ENCODE measurements around the gene MFAP3. TPM values are rescaled to one million over a fixed set of nuclear protein-coding genes. Genes with fewer than 3 reads are reported as not detected.

The MFAP3 gene
- total and polyA plus RNA-seq, 10 of the 15 experiments (the other 5 are each of a cell fraction or from before 2014, with no cell fraction given): 2.5 to 22.9 (median 13.4) TPM

DNA sequence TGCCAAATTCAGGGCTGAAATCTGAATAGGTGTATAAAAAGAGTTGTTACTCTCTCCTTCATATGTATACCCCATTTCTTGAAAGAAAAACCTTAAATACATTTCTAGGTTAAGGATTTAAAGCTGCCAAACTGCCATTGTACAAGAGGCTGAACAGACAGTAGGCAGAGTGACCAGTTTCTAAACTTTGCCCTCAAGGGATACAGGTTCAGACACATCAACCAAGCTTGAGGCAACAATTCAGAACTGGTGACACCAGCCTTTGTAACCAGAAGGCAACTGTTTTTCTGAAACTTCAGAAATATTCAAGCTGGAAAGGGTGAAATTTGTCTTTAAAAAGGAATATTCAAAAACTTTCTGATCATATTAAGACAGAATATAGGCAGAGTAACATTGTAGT, 47.6 kb upstream of the MFAP3 start:
- FAIRE-seq: no peak
- ChIA-PET RAD21 (ENCODE audit: unreplicated experiment) (no interaction called here), POLR2A (no interaction called here), CTCF (interaction anchor here (0.5 kb wide), 1 partner anchor 1011 kb away, joined by 3 read pairs; no protein-coding TSS in a partner anchor), SMC1A (ENCODE audit: uncharacterized antibody, unreplicated experiment) (interaction anchor here (0.9 to 1.1 kb wide), 2 partner anchors 14 to 84 kb away, joined by 3 read pairs; no protein-coding TSS in a partner anchor)
- ATAC-seq: no peak
- H3K27me3 ChIP-seq (replicated peaks in 1 of 2; ENCODE audit: control insufficient read depth in 2 of 2, insufficient read depth in 2 of 2, low read length in 1 of 2): no peaks in the 10 kb centered on the region
- intact Hi-C loops (cut with micrococcal nuclease; ENCODE audit: unreplicated experiment): no loop called here
- H2AFZ ChIP-seq (ENCODE audit: control insufficient read depth, low read depth, low read length): no peak overlapping the region
- no peaks in the 10 kb centered on the region for H3K36me3 ChIP-seq (ENCODE audit: control insufficient read depth in 2 of 2, insufficient read depth in 2 of 2, low read length in 1 of 2)
- H3K9ac ChIP-seq (ENCODE audit: control insufficient read depth, insufficient read depth, low read length): no peak overlapping the region
- no peaks in the 10 kb centered on the region for H4K20me1 ChIP-seq (ENCODE audit: control insufficient read depth, insufficient read depth)
- no peaks in the 10 kb centered on the region for H3K4me1 ChIP-seq (ENCODE audit: control insufficient read depth, insufficient read depth, low read length)
- no TSS peak for BruUV-seq (replicated peaks)
- in situ Hi-C loops (cut with MboI): no loop called here
- H3K9me3 ChIP-seq (replicated peaks; ENCODE audit: control insufficient read depth, insufficient read depth, low read length): no peaks in the 10 kb centered on the region
- DNase-seq (ENCODE audit: low read depth, low spot score): no peak
- no peak overlapping the region for H3K27ac ChIP-seq (ENCODE audit: control insufficient read depth, insufficient read depth)
- TF ChIP-seq ZNF622 (IDR thresholded peaks at IDR 0.05) (no peak), CHD1 (IDR thresholded peaks at IDR 0.05; ENCODE audit: low read depth, low read length) (no peak), EP300 (IDR thresholded peaks at IDR 0.05; ENCODE audit: borderline replicate concordance in 1 of 2, control insufficient read depth in 1 of 2, low read depth in 2 of 2, low read length in 2 of 2) (no peak), EED (IDR thresholded peaks at IDR 0.05; ENCODE audit: low read depth) (no peak), NFXL1 (IDR thresholded peaks at IDR 0.05; ENCODE audit: borderline replicate concordance) (no peak)
- TF ChIP-seq, protein P1, sequence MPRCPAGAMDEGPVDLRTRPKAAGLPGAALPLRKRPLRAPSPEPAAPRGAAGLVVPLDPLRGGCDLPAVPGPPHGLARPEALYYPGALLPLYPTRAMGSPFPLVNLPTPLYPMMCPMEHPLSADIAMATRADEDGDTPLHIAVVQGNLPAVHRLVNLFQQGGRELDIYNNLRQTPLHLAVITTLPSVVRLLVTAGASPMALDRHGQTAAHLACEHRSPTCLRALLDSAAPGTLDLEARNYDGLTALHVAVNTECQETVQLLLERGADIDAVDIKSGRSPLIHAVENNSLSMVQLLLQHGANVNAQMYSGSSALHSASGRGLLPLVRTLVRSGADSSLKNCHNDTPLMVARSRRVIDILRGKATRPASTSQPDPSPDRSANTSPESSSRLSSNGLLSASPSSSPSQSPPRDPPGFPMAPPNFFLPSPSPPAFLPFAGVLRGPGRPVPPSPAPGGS (IDR thresholded peaks at IDR 0.05; ENCODE audit: borderline replicate concordance, insufficient read depth, low read depth, low read length, poor library complexity, severe bottlenecking): no peak
- H3K79me2 ChIP-seq (ENCODE audit: control insufficient read depth, insufficient read depth, low read length): no peaks in the 10 kb centered on the region
- H3K4me3 ChIP-seq: no peak overlapping the region
- no peak overlapping the region for H3K4me2 ChIP-seq (ENCODE audit: control insufficient read depth, insufficient read depth)

DNA sequence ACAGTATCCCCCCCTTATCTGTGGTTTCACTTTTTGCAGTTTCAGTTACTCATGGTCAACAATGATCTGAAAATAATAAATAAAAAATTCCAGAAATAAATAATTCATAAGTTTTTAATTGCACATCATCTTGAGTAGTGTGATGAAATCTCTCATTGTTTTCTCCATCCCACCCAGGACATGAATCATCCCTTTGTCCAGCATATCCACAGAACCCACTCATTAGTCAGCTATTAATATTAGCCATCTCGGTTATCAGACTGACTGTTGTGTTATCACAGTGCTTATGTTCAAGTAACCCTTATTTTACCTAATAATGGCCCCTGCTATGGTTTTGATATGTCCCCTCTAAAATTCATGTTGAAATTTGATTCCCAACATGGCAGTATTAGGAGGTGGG, 40.8 kb upstream of the MFAP3 start:
- Histone ChIP-seq H3K36me3 (ENCODE audit: control insufficient read depth in 2 of 2, insufficient read depth in 2 of 2, low read length in 1 of 2) (peaks cover 0 to 4% of the 10 kb centered on the region in 2 experiments; a peak in 1 of 4 replicates), H3K79me2 (ENCODE audit: control insufficient read depth, insufficient read depth, low read length) (no peaks in the 10 kb centered on the region), H4K20me1 (ENCODE audit: control insufficient read depth, insufficient read depth) (no peaks in the 10 kb centered on the region), H3K9ac (ENCODE audit: control insufficient read depth, insufficient read depth, low read length) (no peak overlapping the region), H3K4me1 (ENCODE audit: control insufficient read depth, insufficient read depth, low read length) (no peaks in the 10 kb centered on the region), H3K27me3 (replicated peaks in 1 of 2; ENCODE audit: control insufficient read depth in 2 of 2, insufficient read depth in 2 of 2, low read length in 1 of 2) (no peaks in the 10 kb centered on the region), H3K9me3 (replicated peaks; ENCODE audit: control insufficient read depth, insufficient read depth, low read length) (no peaks in the 10 kb centered on the region), H3K27ac (ENCODE audit: control insufficient read depth, insufficient read depth) (no peak overlapping the region), H3K4me3 (no peak overlapping the region), H3K4me2 (ENCODE audit: control insufficient read depth, insufficient read depth) (no peak overlapping the region), H2AFZ (ENCODE audit: control insufficient read depth, low read depth, low read length) (no peak overlapping the region)
- in situ Hi-C loops (cut with MboI): no loop called here
- BruUV-seq (replicated peaks): no TSS peak
- ChIA-PET CTCF (interaction anchor here (0.9 kb wide), 1 partner anchor 74 kb away, joined by 3 read pairs; no protein-coding TSS in a partner anchor), POLR2A (no interaction called here), RAD21 (ENCODE audit: unreplicated experiment) (no interaction called here), SMC1A (ENCODE audit: uncharacterized antibody, unreplicated experiment) (no interaction called here)
- 96% methylated on average over 1 of the region's 1 CpG for WGBS (ENCODE audit: insufficient coverage, insufficient replicate concordance, low lambda C conversion rate, missing lambda C conversion rate)
- DNase-seq (ENCODE audit: low read depth, low spot score): no peak
- intact Hi-C loops (cut with micrococcal nuclease; ENCODE audit: unreplicated experiment): no loop called here
- no peak for ATAC-seq
- no peak for FAIRE-seq
- TF ChIP-seq WRNIP1 (IDR thresholded peaks at IDR 0.05; ENCODE audit: borderline replicate concordance, low read depth, low read length) (no peak), SREBF2 (IDR thresholded peaks at IDR 0.05; ENCODE audit: low read length) (no peak), YY1 (IDR thresholded peaks at IDR 0.05; ENCODE audit: low read depth, low read length) (no peak), BMI1 (IDR thresholded peaks at IDR 0.05; ENCODE audit: borderline replicate concordance) (no peak), RBBP5 (conservative IDR thresholded peaks at IDR 0.05) (no peak), HDAC6 (IDR thresholded peaks at IDR 0.05; ENCODE audit: unreplicated experiment) (no peak)
- TF ChIP-seq, protein P2, sequence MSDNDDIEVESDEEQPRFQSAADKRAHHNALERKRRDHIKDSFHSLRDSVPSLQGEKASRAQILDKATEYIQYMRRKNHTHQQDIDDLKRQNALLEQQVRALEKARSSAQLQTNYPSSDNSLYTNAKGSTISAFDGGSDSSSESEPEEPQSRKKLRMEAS (IDR thresholded peaks at IDR 0.05; ENCODE audit: low read depth, low read length): no peak
- TF ChIP-seq, protein P3, sequence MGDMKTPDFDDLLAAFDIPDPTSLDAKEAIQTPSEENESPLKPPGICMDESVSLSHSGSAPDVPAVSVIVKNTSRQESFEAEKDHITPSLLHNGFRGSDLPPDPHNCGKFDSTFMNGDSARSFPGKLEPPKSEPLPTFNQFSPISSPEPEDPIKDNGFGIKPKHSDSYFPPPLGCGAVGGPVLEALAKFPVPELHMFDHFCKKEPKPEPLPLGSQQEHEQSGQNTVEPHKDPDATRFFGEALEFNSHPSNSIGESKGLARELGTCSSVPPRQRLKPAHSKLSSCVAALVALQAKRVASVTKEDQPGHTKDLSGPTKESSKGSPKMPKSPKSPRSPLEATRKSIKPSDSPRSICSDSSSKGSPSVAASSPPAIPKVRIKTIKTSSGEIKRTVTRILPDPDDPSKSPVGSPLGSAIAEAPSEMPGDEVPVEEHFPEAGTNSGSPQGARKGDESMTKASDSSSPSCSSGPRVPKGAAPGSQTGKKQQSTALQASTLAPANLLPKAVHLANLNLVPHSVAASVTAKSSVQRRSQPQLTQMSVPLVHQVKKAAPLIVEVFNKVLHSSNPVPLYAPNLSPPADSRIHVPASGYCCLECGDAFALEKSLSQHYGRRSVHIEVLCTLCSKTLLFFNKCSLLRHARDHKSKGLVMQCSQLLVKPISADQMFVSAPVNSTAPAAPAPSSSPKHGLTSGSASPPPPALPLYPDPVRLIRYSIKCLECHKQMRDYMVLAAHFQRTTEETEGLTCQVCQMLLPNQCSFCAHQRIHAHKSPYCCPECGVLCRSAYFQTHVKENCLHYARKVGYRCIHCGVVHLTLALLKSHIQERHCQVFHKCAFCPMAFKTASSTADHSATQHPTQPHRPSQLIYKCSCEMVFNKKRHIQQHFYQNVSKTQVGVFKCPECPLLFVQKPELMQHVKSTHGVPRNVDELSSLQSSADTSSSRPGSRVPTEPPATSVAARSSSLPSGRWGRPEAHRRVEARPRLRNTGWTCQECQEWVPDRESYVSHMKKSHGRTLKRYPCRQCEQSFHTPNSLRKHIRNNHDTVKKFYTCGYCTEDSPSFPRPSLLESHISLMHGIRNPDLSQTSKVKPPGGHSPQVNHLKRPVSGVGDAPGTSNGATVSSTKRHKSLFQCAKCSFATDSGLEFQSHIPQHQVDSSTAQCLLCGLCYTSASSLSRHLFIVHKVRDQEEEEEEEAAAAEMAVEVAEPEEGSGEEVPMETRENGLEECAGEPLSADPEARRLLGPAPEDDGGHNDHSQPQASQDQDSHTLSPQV (IDR thresholded peaks at IDR 0.05): no peak

Data from GM12878 (cell line).